OCI-LY3 (cell line): ENCODE data around the gene PPP1R14D.

Experiments used
- EZH2phosphoT487 ChIP-seq: fragments of 200-600 bp; shearing (Covaris generic); IDR thresholded peaks from 2 replicates; pipeline ENCODE4 v1.6.1; 2018; ENCODE audit warnings: antibody characterized with exemption, mixed run types, low read depth
- TF ChIP-seq, protein P1 (sequence below): fragments of 200-600, 300-600 bp; sonication (generic); IDR thresholded peaks from 2 replicates; pipeline ENCODE4 v1.5.1; 2014; ENCODE audit warnings: antibody characterized with exemption, low read length, low read depth

GRCh38 chr15:40869686-40870085, 41.2 kb upstream of the PPP1R14D start:
- TF ChIP-seq, protein P1, sequence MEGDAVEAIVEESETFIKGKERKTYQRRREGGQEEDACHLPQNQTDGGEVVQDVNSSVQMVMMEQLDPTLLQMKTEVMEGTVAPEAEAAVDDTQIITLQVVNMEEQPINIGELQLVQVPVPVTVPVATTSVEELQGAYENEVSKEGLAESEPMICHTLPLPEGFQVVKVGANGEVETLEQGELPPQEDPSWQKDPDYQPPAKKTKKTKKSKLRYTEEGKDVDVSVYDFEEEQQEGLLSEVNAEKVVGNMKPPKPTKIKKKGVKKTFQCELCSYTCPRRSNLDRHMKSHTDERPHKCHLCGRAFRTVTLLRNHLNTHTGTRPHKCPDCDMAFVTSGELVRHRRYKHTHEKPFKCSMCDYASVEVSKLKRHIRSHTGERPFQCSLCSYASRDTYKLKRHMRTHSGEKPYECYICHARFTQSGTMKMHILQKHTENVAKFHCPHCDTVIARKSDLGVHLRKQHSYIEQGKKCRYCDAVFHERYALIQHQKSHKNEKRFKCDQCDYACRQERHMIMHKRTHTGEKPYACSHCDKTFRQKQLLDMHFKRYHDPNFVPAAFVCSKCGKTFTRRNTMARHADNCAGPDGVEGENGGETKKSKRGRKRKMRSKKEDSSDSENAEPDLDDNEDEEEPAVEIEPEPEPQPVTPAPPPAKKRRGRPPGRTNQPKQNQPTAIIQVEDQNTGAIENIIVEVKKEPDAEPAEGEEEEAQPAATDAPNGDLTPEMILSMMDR: no peak
- TF ChIP-seq EZH2phosphoT487: no peak
